A549 (cell line): Measurements from ENCODE around the gene TSPAN3. TPM values are rescaled to one million over a fixed set of nuclear protein-coding genes. Genes with fewer than 3 reads are reported as not detected.

Experiments used
- ATAC-seq, 2 experiments: fragments of 200-7000 bp in 1 of 2; fragments of >200 bp in 1 of 2; cut with Nextera tagmentation in 1 of 2; cut with Tn5 transposase in 1 of 2; 3 replicates each; pipeline versions ENCODE4 v1.8.0 to v1.9.1; 2018 to 2020; ENCODE audit warnings: mild to moderate bottlenecking in 1 of 2, moderate library complexity in 1 of 2
- CTCF ChIA-PET: fragments of 300-600 bp; sonication (Branson Sonifier 250); formaldehyde crosslinking; extraction: SDS; loops from one replicate; lab custom pipeline; 2021; ENCODE audit warnings: antibody characterized with exemption, inconsistent platforms; lab: Yijun Ruan, JAX
- POLR2A ChIA-PET: fragments of 350-600 bp; formaldehyde crosslinking; extraction: SDS; loops from one replicate; lab custom pipeline; 2021; ENCODE audit warnings: antibody characterized with exemption, inconsistent platforms; lab: Yijun Ruan, JAX
- DNase-seq, 2 experiments: peaks; one replicate each; pipeline versions ENCODE4 v3.0.0 to v3.0.0-alpha.2; 2011 to 2016; ENCODE audit warnings: low read depth in 1 of 2, low spot score in 1 of 2
- FAIRE-seq: peaks from 2 replicates; lab custom pipeline; 2011; peaks lifted over from hg19 to GRCh38; lab: Jason Lieb, UNC
- H3K27ac ChIP-seq, 2 experiments: fragments of >200 bp; sonication (Bioruptor Twin); formaldehyde crosslinking; 3 replicates each; pipeline ENCODE4 v1.5.1; 2016 to 2017
- H3K4me1 ChIP-seq: fragments of >200 bp; sonication (Bioruptor Twin); formaldehyde crosslinking; 3 replicates; pipeline ENCODE4 v1.6.1; 2016
- H3K4me2 ChIP-seq: fragments of >200 bp; sonication (Bioruptor Twin); formaldehyde crosslinking; 3 replicates; pipeline ENCODE4 v1.6.1; 2016
- H3K4me3 ChIP-seq: fragments of >200 bp; sonication (Bioruptor Twin); formaldehyde crosslinking; 3 replicates; pipeline ENCODE4 v1.5.1; 2016
- H3K9me3 ChIP-seq: fragments of >200 bp; sonication (Bioruptor Twin); formaldehyde crosslinking; 3 replicates; pipeline ENCODE4 v1.6.1; 2016
- CBX2 ChIP-seq: fragments of 200-600 bp; sonication (generic); IDR thresholded peaks from 2 replicates; pipeline ENCODE4 v1.6.1; 2016; ENCODE audit warnings: low read depth, mild to moderate bottlenecking, borderline replicate concordance
- CHD2 ChIP-seq: fragments of 150-350 bp; IDR thresholded peaks from 2 replicates; pipeline ENCODE4 v1.6.1; 2014; ENCODE audit warnings: low read length; ENCODE audit not compliant: partially characterized antibody
- FOSB ChIP-seq: fragments of 250-450 bp; sonication (Bioruptor Pico); IDR thresholded peaks from 2 replicates; pipeline ENCODE4 v1.5.0; 2020; ENCODE audit warnings: mild to moderate bottlenecking, moderate library complexity
- FOXS1 ChIP-seq: fragments of 250-450 bp; sonication (Bioruptor Pico); IDR thresholded peaks from 2 replicates; pipeline ENCODE4 v1.5.0; 2020; ENCODE audit warnings: mild to moderate bottlenecking, moderate library complexity
- HDAC2 ChIP-seq: fragments of 200-600 bp; sonication (generic); IDR thresholded peaks from 2 replicates; pipeline ENCODE4 v1.6.1; 2016
- HEYL ChIP-seq: fragments of 250-450 bp; sonication (Bioruptor Pico); IDR thresholded peaks from 2 replicates; pipeline ENCODE4 v1.8.0; 2021; ENCODE audit warnings: mild to moderate bottlenecking, moderate library complexity
- HOXB5 ChIP-seq: fragments of 250-450 bp; sonication (Bioruptor Pico); IDR thresholded peaks from 2 replicates; pipeline ENCODE4 v1.5.0; 2020; ENCODE audit warnings: mild to moderate bottlenecking, moderate library complexity
- JUN ChIP-seq, 2 experiments: fragments of >200 bp; sonication (Bioruptor Twin); formaldehyde crosslinking; IDR thresholded peaks; 2 replicates in 1 of 2; 3 replicates in 1 of 2; pipeline ENCODE4 v1.6.1; 2016 to 2017
- JUNB ChIP-seq: fragments of >200 bp; sonication (Bioruptor Twin); formaldehyde crosslinking; IDR thresholded peaks from 2 replicates; pipeline ENCODE4 v1.6.1; 2016
- KDM1A ChIP-seq: fragments of 200-600 bp; sonication (generic); IDR thresholded peaks from 2 replicates; pipeline ENCODE4 v1.6.1; 2016; ENCODE audit warnings: low read depth, mild to moderate bottlenecking
- MAZ ChIP-seq: fragments of 150-350 bp; IDR thresholded peaks from 2 replicates; pipeline ENCODE4 v1.6.1; 2014; ENCODE audit warnings: antibody characterized with exemption, low read depth, low read length, borderline replicate concordance
- MYC ChIP-seq: IDR thresholded peaks from 2 replicates; pipeline ENCODE4 v1.6.1; 2012; ENCODE audit warnings: mild to moderate bottlenecking, inconsistent platforms, low read length, improper control_type of control experiment, borderline replicate concordance
- NFE2L2 ChIP-seq: fragments of 150-350 bp; conservative IDR thresholded peaks from 2 replicates; pipeline ENCODE4 v1.6.1; 2014; ENCODE audit warnings: low read length
- PHF8 ChIP-seq: fragments of 200-600 bp; sonication (generic); IDR thresholded peaks from 2 replicates; pipeline ENCODE4 v1.6.1; 2016; ENCODE audit warnings: low read depth, mild to moderate bottlenecking, antibody characterized with exemption, moderate library complexity, borderline replicate concordance
- TP53 ChIP-seq: fragments of 250-450 bp; sonication (Bioruptor Pico); IDR thresholded peaks from 2 replicates; pipeline ENCODE4 v1.5.0; 2021; ENCODE audit warnings: mild to moderate bottlenecking, moderate library complexity
- ZC3H11A ChIP-seq: fragments of 450-650 bp; IDR thresholded peaks from 2 replicates; pipeline ENCODE4 v1.6.1; 2014; ENCODE audit warnings: antibody characterized with exemption, mild to moderate bottlenecking
- ZFP36 ChIP-seq: fragments of 450-650 bp; IDR thresholded peaks from 2 replicates; pipeline ENCODE4 v1.6.1; 2014; ENCODE audit warnings: borderline replicate concordance; ENCODE audit not compliant: partially characterized antibody
- ZNF302 ChIP-seq: fragments of 250-450 bp; sonication (Bioruptor Pico); IDR thresholded peaks from 2 replicates; pipeline ENCODE4 v1.9.0; 2021; ENCODE audit warnings: inconsistent platforms, mild to moderate bottlenecking, moderate library complexity
- WGBS: methylation state at CpG from one replicate; pipeline ENCODE4 v1.1.6; 2017; ENCODE audit errors: missing lambda C conversion rate; 5-methylcytosine and 5-hydroxymethylcytosine counted together
- polyA plus RNA-seq, 4 experiments: library from polyadenylated mRNA; depleted of rRNA in 3 of 4; stranded (reverse); fragments of >200 nt; fragmentation: RNase III in 1 of 4; extraction: RNeasy Plus Mini Kit Qiagen cat#74134 plus additional on column Dnase treatment in 1 of 4; gene quantifications; 2 replicates in 3 of 4; 3 replicates in 1 of 4; pipeline ENCODE4 v1.2.3, GENCODE V29; 2011 to 2017
- TF ChIP-seq, protein P1 (sequence below): IDR thresholded peaks from 2 replicates; pipeline ENCODE4 v1.6.1; 2012
- TF ChIP-seq, protein P2 (sequence below): fragments of >200 bp; sonication (Bioruptor Twin); formaldehyde crosslinking; IDR thresholded peaks from 3 replicates; pipeline ENCODE4 v1.5.1; 2016
- TF ChIP-seq, protein P3 (sequence below): fragments of 250-450 bp; sonication (Bioruptor Pico); IDR thresholded peaks from 2 replicates; pipeline ENCODE4 v1.5.0; 2020; ENCODE audit warnings: low read depth, mild to moderate bottlenecking, moderate library complexity
- TF ChIP-seq, protein P4 (sequence below): fragments of 450-650 bp; IDR thresholded peaks from 2 replicates; pipeline ENCODE4 v1.6.1; 2014; ENCODE audit warnings: antibody characterized with exemption

TSPAN3 gene
- polyA plus RNA-seq, 2 of the 4 experiments (the other 2 are of a cell fraction): 362 to 636 TPM

DNA sequence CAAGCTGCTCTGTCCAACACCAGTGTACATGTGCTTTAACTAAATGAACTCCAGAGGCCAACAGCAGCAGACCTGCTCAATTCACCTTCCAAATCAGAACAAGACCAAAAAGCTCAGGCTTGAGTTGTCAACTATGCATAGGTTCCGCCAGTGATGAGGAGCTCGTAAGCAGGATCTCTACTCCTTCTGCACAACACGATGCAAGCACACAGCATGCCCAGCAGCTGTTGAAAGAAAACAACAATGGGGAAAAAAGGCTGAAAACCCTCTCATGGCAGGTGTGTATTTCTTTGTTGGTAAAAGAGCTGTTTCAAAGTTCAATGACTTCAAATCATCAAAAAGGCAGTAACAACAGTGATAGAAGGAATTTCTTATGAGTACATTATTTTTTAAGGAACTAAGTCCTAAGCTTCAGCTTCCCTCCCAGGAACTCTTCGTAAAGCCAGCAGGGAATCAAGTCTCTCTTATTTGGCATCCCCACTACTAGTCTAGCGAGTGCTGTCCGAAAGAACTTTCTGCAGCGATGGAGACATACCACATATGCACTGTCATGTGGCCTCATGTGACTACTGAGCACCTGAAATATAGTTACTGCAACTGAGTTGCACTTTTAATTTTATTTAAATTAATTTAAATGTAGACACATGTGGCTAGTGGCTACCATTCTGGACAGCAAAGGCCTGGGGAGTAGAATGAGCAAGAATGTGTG lies 24.1 kb downstream of the TSPAN3 start:
- H3K9me3 ChIP-seq: no peaks in the 10 kb centered on the region
- ChIA-PET CTCF (interaction anchor here (0.6 to 4.8 kb wide), 7 partner anchors 10 to 1158 kb away, joined by 3 to 29 read pairs (median 6); no protein-coding TSS in a partner anchor), POLR2A (no interaction called here)
- DNase-seq (no peak), ATAC-seq (no peak), FAIRE-seq (no peak)
- H3K4me1 ChIP-seq: 0 out of 3 replicates have a peak, but pooled peaks cover 3% of the 10 kb centered on the region
- no peak overlapping the region for H3K4me3 ChIP-seq
- 95% methylated on average over 7 of the region's 7 CpGs for WGBS
- H3K4me2 ChIP-seq: no peak overlapping the region
- TF ChIP-seq HOXB5: no peak
- no peak for TF ChIP-seq KDM1A
- TF ChIP-seq, protein P1, sequence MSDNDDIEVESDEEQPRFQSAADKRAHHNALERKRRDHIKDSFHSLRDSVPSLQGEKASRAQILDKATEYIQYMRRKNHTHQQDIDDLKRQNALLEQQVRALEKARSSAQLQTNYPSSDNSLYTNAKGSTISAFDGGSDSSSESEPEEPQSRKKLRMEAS: no peak
- TF ChIP-seq, protein P2, sequence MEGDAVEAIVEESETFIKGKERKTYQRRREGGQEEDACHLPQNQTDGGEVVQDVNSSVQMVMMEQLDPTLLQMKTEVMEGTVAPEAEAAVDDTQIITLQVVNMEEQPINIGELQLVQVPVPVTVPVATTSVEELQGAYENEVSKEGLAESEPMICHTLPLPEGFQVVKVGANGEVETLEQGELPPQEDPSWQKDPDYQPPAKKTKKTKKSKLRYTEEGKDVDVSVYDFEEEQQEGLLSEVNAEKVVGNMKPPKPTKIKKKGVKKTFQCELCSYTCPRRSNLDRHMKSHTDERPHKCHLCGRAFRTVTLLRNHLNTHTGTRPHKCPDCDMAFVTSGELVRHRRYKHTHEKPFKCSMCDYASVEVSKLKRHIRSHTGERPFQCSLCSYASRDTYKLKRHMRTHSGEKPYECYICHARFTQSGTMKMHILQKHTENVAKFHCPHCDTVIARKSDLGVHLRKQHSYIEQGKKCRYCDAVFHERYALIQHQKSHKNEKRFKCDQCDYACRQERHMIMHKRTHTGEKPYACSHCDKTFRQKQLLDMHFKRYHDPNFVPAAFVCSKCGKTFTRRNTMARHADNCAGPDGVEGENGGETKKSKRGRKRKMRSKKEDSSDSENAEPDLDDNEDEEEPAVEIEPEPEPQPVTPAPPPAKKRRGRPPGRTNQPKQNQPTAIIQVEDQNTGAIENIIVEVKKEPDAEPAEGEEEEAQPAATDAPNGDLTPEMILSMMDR: no peak
- TF ChIP-seq NFE2L2: no peak
- TF ChIP-seq HDAC2: no peak
- no peak for TF ChIP-seq MAZ
- H3K27ac ChIP-seq: no peak overlapping the region

DNA sequence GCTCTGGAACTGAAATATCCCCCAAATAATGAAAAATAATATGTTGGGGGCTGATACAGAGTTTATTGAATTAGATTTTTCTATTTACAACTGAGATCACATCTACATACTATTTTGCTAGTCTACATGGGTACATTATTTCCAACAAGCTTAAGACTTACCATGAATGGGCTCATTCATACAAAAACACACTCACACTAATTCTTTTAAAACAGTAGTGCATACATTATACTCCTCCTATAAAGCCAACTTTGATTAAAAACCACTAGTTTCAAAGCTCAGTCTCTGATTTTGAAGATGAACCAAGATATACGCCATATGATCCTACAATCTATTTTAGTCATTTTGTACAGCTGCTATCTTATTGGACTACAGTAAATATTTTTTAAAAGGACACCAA lies 24.9 kb downstream of the TSPAN3 start:
- no peak overlapping the region for H3K4me2 ChIP-seq
- POLR2A ChIA-PET: no interaction called here
- CTCF ChIA-PET: interaction anchor here (1.2 to 4.8 kb wide), 8 partner anchors 9 to 497 kb away, joined by 3 to 29 read pairs (median 6); no protein-coding TSS in a partner anchor
- 98% methylated on average over 1 of the region's 1 CpG for WGBS
- no peak overlapping the region for H3K4me3 ChIP-seq
- no peak for FAIRE-seq
- H3K27ac ChIP-seq: no peak overlapping the region
- H3K9me3 ChIP-seq: no peaks in the 10 kb centered on the region
- DNase-seq: no peak
- H3K4me1 ChIP-seq: 0 out of 3 replicates have a peak, but pooled peaks cover 3% of the 10 kb centered on the region
- no peak for TF ChIP-seq FOSB (CRISPR knock-in tag)
- TF ChIP-seq MYC: no peak
- no peak for TF ChIP-seq JUNB
- TF ChIP-seq ZFP36: no peak
- no peak for TF ChIP-seq FOXS1 (CRISPR knock-in tag)
- TF ChIP-seq CHD2: no peak
- TF ChIP-seq JUN (IDR thresholded peaks at IDR 0.05): no peak
- TF ChIP-seq HEYL (CRISPR knock-in tag): no peak
- no peak for TF ChIP-seq TP53 (CRISPR knock-in tag)
- TF ChIP-seq, protein P3, sequence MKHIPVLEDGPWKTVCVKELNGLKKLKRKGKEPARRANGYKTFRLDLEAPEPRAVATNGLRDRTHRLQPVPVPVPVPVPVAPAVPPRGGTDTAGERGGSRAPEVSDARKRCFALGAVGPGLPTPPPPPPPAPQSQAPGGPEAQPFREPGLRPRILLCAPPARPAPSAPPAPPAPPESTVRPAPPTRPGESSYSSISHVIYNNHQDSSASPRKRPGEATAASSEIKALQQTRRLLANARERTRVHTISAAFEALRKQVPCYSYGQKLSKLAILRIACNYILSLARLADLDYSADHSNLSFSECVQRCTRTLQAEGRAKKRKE (CRISPR knock-in tag): no peak
- no peak for TF ChIP-seq CBX2
- TF ChIP-seq ZC3H11A: no peak
- no peak for TF ChIP-seq PHF8
- no peak for TF ChIP-seq ZNF302 (CRISPR knock-in tag)
- TF ChIP-seq, protein P4, sequence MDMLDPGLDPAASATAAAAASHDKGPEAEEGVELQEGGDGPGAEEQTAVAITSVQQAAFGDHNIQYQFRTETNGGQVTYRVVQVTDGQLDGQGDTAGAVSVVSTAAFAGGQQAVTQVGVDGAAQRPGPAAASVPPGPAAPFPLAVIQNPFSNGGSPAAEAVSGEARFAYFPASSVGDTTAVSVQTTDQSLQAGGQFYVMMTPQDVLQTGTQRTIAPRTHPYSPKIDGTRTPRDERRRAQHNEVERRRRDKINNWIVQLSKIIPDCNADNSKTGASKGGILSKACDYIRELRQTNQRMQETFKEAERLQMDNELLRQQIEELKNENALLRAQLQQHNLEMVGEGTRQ: no peak
- TF ChIP-seq, all 56 proteins: peak for 0
- ATAC-seq: no peak
